Stimulated activated CD4-positive, alpha-beta T cell treated with anti-CD3 and anti-CD28 coated beads, TNF-alpha, amount 100 ng/mL, for 48 hours (primary cell): ENCODE measurements around the gene TGFBR3L.
"Not testable (repeated sequence)": the region's sequence is repeated elsewhere in the genome, so short reads cannot be mapped to it uniquely, and the experiment has no call there.

Source experiments
- DNase-seq, 3 donors: peaks; one replicate each; pipeline ENCODE4 v3.0.0-alpha.2; 2020; ENCODE audit warnings: low read depth in 3 of 3

Gene TGFBR3L

DNA sequence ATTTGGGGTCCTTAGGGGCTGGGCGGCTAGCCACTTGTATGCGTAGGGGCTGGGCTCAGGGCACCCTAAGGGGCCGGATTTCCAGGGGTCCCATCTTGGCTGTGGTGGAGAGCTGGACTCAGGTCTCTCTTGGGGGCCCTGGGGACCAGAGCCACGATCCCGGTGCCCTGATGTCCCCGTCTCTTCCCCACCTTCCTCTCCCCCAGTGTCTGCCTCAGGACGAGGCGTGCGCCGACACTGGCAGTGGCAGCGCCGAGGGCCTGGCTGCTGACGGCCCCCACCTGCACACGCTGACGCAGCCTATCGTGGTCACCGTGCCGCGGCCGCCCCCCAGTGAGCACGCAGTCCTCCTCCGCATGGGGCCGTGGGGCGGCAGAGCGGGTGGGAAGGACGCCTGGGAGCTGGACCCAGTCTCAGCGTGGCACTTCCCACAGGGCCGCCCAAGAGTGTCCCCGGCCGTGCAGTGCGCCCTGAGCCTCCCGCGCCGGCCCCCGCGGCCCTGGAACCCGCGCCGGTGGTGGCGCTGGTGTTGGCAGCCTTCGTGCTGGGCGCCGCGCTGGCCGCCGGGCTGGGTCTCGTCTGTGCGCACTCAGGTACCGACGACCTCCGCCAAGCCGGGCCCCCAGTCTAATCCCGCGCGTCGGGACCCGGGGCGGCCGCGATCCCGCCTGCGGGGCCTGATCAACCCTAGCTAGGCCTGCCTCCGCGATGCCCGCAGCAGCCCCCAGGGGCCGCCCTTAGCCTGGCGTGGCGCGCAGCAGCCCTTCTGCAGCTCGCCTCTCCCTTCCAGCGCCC lies 2.8 kb downstream of the TGFBR3L start:
- no peak for DNase-seq

- DNase-seq, result not testable (repeated sequence)
Measured at GRCh38 chr19:7918062-7918614, 3.5 kb downstream of the TGFBR3L start.

GRCh38 chr19:7918615-7919421 lies 4.2 kb downstream of the TGFBR3L start:
- no peak for DNase-seq

DNA sequence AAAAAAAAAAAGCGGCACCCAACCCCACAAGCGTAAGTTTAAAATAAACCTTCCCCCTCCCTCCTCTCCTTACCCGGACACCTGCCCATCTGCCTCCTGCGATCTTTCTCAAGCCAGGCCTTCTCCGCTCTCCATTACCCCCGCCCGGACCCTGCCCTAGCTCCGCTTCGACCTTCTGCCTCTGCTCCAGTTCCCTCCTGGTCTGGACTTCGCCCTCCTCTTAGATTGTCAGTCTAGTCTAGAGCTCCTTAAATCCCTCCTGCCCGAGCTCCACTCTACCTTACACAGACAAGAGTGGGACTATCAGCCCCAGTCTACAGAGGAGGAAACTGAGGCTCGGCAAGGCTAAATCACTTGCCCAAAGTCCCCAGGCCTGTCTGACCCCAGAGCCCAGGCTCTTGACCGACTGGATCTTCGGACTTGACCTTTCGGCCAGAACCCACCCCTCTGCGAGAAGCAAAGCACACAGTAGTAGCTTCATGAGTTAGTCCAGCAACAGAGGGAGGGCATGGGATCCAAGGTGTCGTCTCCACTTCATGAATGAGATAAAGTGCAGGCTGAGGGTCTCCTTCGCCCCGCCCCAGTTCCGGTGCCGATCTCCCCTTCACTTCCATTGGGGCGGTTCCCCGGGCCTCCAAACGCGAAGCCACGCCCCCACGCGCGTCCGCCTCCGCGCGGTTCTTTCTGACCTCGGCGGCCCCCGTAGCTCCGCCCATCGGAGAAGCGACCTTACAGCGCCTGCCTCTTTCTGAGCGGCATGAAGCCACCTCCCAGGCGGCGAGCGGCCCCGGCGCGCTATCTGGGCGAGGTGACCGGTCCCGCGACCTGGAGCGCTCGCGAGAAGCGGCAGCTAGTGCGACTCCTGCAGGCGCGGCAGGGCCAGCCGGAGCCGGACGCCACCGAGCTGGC lies 5.2 kb downstream of the TGFBR3L start, which contains the start of gene SNAPC2:
Gene SNAPC2, plus strand, starts transcription at position 729 of the 909 bp plus-strand sequence. Its CDS starts 29 bp downstream, at position 758.
- peak; percentile 95 to 97 (median 97) for DNase-seq

DNA sequence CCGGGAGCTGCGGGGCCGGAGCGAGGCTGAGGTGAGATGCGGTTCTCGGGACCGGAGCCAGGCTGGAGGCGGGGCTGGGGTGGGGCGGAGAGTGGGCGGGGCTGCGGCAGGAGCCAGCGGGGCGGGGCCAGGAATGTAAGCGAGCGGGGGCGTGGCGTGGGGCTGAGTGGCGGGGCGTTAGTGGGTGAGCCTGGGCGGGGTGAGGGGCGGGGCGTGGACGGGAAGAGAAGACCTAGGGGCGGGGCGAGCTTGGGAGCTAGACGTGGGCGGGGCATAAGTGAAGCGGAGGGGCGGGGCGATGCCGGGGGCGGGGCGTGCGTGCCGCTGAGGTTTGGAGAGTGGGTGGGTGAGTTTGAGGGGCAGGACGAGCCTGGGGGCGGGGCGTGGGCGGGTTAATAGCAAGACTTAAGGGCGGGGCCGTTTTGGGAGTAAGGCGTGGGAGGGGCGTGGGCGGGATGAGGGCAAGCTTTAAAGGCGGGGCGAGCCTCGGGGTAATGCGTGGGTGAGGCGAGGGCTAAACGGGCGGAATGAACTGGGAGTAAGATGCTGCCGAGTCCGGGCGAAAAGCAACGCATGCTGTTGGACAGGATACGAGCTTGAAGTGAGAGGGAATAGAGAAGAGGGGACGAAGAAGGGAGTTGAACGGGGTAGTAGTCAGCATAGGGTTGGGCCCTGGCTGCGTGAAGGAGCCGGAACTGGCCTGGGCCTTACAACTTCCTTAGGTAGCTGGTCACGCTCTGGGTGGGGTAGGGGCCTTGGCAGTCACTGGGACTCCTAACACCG lies 6.1 kb downstream of the TGFBR3L start:
- DNase-seq, result peak; percentile 96 to 100 (median 100)

DNA sequence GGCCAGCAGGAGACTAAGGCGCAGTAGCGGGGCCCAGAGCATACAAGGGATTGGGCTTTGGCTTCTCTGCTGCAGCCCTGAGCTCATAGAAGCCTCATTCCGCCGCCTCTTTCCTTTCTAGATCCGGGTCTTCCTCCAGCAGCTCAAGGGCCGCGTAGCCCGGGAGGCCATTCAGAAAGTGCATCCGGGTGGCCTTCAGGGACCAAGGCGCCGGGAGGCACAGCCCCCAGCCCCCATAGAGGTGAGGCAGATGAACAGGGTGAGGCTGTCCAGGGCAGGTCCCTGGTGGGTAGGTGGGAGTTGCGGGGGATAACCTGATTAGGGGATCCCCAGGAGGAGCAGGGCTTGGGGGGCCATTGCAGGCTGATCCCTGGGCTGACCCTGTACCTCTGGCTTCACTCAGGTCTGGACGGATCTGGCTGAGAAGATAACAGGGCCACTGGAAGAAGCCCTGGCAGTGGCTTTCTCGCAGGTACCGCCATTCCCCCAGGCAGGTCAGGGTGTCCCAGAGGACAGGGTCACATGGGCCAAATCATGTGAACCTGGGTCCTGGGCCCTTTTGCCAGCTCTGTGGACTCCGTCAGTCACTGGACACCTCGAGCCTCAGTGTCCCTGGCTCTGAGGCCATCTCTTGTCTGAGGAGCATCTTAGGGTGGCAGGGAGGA lies 6.8 kb downstream of the TGFBR3L start:
- DNase-seq, result no peak

DNA sequence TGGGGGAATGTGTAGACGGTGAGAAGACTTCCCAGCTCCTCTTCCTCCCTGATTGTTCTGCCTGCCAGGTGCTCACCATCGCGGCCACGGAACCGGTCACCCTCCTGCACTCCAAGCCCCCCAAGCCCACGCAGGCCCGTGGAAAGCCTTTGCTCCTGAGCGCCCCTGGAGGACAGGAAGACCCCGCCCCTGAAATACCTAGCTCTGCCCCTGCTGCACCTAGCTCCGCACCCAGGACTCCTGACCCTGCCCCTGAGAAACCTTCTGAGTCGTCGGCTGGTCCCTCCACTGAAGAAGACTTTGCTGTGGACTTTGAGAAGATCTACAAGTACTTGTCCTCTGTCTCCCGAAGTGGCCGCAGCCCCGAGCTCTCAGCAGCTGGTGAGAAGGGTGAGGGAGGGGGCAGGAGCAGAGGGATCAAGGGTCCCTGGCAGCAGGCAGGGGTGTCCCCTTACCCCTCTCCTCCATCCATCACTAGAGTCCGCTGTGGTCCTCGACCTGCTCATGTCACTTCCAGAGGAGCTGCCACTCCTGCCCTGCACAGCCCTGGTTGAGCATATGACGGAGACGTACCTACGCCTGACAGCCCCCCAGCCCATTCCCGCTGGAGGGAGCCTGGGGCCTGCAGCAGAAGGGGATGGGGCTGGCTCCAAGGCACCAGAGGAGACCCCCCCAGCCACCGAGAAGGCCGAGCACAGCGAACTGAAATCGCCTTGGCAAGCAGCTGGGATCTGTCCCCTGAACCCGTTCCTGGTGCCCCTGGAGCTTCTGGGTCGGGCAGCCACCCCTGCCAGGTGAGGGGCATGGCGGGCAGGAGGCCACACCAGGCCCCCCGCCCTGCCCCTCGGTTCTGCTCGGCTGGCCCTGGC lies 7.6 kb downstream of the TGFBR3L start:
- no peak for DNase-seq

DNA sequence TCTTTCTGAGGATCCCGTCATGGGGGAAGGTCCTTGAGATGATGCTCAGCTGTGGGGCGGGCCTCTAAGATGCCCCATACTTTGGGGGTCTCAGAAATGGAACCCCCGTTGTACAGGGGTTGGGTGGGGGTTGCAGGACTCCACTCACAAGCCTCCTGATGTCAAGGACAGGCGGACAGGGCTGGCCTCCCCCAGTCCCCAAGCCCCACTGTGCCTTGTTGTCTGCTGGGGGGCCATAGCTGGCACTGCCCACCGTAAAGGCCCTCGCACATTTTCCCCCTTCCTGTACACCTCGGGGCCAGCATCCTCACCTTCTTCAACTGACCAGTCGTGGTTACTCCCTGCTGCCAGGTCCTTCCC lies 8.2 kb downstream of the TGFBR3L start:
- DNase-seq, result no peak

DNA sequence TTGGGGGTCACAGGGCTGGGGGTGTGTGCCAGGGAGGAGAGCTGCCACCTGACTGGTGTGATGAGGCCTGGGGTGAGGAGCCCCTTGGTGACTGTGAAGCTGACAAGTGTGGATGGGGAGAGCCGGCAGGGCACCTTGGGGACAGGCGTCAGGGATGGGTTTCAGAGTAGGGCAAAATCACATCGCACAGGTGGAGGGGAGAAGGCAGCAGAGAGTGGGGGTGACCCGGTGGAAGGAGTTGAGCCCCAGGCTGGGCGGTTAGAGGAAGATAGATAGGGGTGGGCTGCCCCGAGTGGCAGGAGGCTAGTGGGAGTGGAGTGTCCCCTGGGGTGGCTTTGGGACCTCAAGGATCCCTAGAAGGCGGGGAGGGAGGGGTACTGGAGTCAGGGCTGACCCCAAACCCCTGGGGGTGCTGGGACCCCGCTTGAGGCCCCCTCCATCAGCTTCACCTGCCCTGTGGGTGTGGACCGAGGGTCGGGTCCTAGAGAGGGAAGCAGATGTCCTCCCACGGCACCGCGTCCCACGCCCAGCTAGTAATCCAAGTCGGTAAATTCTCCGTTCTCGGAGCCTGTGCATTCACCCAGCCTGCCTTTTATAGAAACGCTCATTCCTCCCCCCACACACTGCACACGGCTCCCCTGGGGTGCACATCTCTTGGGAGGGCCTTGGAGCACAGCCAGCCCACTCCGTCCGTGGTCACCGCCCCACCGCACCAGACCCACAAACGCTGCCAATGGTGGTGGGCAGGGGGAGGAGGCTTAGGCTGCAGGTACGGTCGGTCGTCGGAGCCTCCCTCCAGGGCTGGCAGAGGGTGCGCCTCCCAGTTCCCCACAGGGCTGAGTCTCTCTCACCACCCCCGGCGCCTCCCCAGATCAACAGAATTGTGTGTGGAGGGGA lies 8.9 kb downstream of the TGFBR3L start:
- DNase-seq, result no peak

DNA sequence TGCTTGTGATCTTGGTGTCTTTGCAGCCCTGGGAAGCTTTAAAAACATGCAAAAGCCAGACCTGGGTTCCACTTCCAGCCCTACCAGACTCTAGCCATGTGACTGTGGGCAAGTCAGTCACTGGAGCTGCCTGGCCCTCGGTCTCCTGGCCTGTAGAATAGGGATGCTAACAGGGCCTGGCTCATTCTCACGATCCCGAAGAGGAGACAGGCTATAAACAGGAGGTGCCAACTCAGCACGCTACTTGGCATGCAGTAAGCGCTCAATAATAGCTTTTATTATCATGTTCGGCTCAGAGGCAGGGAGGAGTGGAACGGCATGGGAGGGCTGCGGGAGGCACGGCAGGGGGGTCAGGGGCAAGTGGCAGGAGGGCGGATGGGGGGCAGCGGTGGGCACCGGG lies 9.6 kb downstream of the TGFBR3L start:
- DNase-seq, result no peak

DNA sequence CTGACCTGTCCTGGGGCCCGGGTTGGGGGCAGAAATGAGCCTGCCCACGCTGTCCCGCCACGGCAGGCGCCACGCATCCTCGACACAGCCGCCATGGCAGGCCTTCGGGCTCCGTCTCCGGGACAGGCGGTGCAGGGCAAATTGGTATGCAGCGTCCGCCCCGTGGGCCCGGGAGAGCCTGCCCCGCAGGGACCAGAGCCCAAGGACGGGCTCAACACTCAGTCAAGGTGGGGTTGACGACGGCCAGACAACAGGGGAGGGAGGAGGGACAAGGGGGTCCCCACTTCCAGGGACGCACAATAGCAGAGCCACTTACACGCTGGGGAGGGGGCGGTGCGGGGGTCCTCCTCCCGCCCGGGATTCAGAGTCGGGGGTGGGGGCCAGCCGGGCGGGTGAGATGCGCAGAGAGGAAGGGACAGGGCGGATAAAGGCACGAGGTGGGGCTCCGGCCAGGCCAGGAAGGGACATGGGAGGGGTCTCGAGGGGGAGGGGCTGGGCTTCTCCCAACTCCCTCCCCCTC lies 10.1 kb downstream of the TGFBR3L start:
- DNase-seq, result no peak

DNA sequence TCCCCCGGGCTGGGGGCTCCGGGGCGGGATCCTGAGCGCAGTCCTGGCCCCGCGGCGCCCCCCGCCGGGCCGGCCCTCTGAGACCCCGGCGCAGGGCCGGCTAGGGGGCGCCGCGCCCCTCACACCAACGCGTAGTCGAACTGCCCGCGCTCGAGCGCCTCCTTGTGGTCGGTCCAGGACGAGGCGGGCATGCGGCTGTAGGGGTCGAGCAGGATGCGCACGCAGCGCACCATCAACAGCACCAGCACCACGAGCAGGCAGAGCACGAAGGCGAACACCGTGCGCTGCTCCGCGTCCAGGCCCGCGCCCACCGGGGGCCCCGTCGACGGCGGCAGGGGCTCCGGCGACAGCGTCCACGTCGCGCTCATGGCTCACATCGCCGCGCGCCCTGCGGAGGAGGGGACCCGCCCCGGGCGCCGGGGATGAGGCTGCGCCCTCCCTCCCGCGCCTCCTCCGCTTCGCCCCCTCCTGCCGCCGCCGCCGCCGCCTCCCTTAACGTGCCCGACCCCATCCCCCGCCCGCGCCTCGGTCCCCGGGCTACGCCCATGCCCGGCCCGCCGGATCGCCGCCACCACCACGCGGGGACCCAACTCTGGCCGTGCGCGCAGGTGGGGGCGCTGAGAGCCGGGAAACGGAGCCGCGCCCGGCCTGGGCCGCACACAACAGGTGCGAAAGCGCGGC lies 10.7 kb downstream of the TGFBR3L start:
- peak; percentile 62 to 73 (median 62) for DNase-seq

DNA sequence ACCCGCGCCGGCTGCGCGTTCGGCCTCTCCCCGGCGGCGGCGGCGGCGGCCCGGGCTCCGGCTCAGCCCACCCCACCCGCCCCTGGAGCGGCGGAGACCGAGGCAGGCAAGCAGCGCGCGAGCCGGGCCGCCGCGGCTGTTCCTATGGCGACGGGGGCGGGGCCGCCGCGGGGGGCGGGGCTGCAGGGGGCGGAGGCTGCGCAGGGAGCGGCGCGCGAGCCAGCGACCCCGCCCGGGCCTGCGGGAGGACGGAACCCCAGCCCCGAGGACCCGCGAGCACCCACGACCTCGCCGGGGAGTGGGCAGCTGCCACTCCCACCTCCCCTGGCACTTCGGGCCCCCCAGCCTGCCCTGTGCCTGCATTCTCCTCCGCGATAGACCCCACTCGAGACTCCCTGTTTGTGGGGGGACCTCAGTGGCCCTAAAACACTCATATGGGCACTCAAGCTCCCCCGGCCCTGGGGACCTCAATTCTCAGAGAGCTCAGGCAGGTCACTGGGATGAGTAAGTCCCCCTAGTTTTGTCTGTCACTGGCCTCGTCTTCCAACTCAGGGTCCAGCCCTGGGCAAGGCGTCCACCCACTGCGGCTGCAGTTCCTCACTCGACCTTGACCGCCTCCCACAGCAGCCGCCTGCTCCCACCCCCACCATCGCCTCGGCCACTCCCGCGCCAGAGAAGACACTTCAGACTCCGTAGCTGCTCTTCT lies 11.5 kb downstream of the TGFBR3L start, which contains the start of gene CTXN1:
Gene CTXN1, minus strand, starts transcription at position 115 of the 706 bp plus-strand sequence. CDS start 597 bp downstream, outside the sequence.
- DNase-seq, result peak in 2 of 3 donors; percentile 53 to 72

DNA sequence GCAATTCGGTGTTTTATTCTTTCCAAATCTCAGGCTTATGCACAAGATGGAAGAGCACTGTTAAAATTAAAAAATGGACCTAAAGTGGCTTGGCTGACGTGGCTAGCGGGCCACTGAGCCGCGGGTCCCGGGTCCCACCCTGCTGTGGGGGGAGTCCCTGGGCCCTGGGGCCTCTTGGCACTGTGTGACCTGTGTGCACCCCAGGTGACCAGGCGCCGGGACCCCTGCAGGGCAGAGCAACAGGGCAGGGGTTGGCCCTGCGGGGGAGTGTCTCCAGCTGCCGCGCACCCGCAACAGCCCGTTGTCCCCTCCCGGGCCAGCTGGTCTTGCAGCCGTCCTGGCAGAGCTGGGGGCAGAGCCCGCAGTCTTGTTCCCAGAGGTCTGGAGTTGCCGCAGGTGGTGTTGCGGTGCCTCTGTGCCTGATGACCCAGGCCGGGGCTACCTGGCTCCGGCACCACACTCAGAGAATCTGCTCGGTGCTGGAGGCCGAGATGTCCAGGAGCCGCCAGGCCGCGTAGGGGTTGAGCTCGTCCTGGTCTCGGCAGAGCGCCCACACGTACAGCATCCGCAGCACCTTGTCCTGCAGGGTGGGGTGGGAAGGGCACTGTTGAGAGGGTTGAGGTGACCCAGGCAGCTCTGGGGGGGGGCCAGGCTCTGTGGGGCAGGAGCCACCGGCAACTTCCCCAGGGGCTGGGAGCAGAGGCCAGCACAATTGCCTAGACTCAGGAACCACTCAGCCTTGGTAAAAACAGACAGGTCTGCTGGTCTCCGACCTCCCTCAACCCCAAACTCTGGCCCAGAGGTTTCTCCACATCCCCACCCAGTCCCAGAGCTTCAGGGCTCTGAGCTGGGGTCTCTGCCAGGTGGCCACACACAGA lies 12.3 kb downstream of the TGFBR3L start:
- DNase-seq, result no peak

DNA sequence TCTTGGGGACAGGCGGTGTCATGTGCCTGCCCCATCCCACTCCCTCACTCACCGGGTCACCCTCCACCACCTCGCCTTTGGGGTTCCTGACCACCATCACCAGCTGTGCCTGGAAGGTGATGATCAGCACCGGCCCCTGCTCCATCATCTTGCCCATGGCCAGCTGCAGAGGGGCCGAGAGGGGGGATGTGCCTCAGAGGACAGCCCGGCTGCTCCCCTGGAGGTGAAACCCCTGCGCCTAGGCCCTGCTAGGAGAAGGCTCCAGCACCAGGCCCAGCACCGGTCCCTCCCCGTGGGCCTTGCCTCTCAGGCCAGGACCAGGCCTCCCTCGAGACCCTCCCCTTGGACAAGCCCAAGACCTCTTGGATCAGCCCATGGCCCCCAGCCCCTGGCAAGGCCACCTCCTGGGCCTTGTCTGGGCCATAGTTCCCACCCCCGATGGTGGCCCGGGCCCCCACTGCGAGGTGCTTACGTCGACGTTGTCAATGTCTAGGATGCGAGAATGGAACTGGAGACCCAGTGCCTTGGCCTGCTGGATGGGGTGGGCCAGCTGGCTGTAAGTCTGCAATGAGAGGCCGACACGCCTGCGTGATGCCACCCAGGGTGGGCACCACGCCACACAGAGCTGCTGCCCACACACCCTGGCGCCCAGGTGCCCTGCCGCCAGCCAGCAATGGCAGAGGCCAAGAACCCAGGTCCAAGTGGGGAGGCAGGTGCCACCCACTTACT lies 13.1 kb downstream of the TGFBR3L start:
- DNase-seq, result no peak
